Activated naive CD4-positive, alpha-beta T cell treated with Interleukin-2 at 50 U/mL for 16 hours (primary cell): ENCODE results near the gene OVOL3.

Source experiments
- DNase-seq: peaks from one replicate; pipeline ENCODE4 v3.0.0-alpha.2; 2020

The OVOL3 gene

GRCh38 chr19:36136964-36137686, 26.2 kb downstream of the OVOL3 start:
- no peak for DNase-seq

- DNase-seq, result no peak
Measured at GRCh38 chr19:36139120-36139472, 28.2 kb downstream of the OVOL3 start.

GRCh38 chr19:36139473-36140303, 28.7 kb downstream of the OVOL3 start, which contains the start of gene CAPNS1:
Gene CAPNS1, plus strand, starts transcription at chr19:36140066. Its CDS starts 946 bp downstream, at chr19:36141012.
- DNase-seq, result peak; percentile 91

- peak; percentile 45 for DNase-seq
Measured at GRCh38 chr19:36140304-36141038, 29.5 kb downstream of the OVOL3 start.

- peak; percentile 90 for DNase-seq
Measured at GRCh38 chr19:36141039-36141927, 30.3 kb downstream of the OVOL3 start.

- DNase-seq, result no peak
Measured at GRCh38 chr19:36142046-36142445, 31.1 kb downstream of the OVOL3 start.

GRCh38 chr19:36142496-36142895, 31.6 kb downstream of the OVOL3 start:
- DNase-seq, result no peak

GRCh38 chr19:36144624-36145023, 33.7 kb downstream of the OVOL3 start:
- DNase-seq, result no peak

- no peak for DNase-seq
Measured at GRCh38 chr19:36149673-36150406, 38.9 kb downstream of the OVOL3 start.

GRCh38 chr19:36150586-36150985, 39.6 kb downstream of the OVOL3 start:
- DNase-seq, result no peak

- no peak for DNase-seq
Measured at GRCh38 chr19:36151144-36152018, 40.4 kb downstream of the OVOL3 start.

- no peak for DNase-seq
Measured at GRCh38 chr19:36152019-36152351, 41.0 kb downstream of the OVOL3 start.

- no peak for DNase-seq
Measured at GRCh38 chr19:36152352-36153091, 41.6 kb downstream of the OVOL3 start, which contains the start of gene COX7A1. Gene COX7A1, minus strand, starts transcription at chr19:36152447. Its CDS starts 40 bp downstream, at chr19:36152407.

- no peak for DNase-seq
Measured at GRCh38 chr19:36153126-36153525, 42.2 kb downstream of the OVOL3 start.

GRCh38 chr19:36160821-36161596, 50.1 kb downstream of the OVOL3 start:
- DNase-seq, result no peak
